Activated naive CD8-positive, alpha-beta T cell (primary cell): Measurements from ENCODE around the gene MLN.

Experiments used
- H3K27ac Mint-ChIP-seq: one replicate; pipeline ENCODE4 v1.8.0; 2021; ENCODE audit warnings: mixed read lengths
- H3K27me3 Mint-ChIP-seq: one replicate; pipeline ENCODE4 v1.8.0; 2021; ENCODE audit warnings: mixed read lengths
- H3K36me3 Mint-ChIP-seq: one replicate; pipeline ENCODE4 v1.8.0; 2021; ENCODE audit warnings: mixed read lengths
- H3K4me1 Mint-ChIP-seq: one replicate; pipeline ENCODE4 v1.8.0; 2021; ENCODE audit warnings: low read depth, mixed read lengths
- H3K4me3 Mint-ChIP-seq: one replicate; pipeline ENCODE4 v1.8.0; 2021; ENCODE audit warnings: mild to moderate bottlenecking, mixed read lengths
- H3K9me3 Mint-ChIP-seq: one replicate; pipeline ENCODE4 v1.8.0; 2021; ENCODE audit warnings: low read depth, mixed read lengths

MLN gene

DNA sequence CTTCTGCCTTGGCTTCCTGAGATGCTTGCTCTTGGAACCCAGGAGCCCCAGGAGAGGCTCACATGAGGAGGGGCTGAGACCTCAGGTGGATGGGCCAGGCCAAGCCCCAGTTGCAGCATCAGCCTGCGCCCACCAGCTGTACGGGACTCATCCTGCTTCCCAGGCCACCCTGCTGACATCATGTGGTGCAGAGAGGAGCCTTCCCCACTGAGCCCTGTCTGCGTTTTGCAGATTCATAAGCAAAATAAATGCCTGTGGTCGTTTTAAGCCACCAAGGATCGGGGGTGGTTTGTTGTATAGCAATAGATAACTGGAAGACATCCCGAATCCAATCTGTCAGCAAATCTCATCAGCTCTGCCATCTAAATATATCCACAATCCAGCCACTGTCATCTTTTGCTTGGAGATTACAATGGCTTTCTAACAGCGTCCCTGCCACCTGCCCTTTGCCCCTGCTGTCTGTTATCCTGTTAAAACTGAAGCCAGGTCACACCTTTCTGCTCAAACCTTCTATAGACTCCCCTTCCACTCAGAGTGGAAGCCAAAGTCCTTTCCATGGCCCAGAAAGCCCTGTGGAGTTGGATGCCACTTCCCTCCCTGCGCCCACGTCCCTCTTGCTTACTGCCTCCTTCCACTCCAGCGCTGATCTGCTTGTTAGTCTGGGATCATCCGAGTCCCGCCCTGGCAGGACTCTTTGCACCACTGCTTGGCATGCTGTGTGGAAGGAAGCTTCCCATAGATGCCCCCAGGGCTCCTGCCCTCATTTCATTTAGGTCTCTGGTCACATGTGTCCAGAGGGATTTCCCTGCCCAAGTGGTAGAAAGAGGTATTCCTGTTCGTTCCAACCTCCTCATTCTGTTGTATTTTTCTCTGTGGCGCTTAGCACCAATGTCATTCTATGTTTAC, 24.0 kb upstream of the MLN start:
- H3K27ac Mint-ChIP-seq = no peak overlapping the region
- H3K36me3 Mint-ChIP-seq = no peaks in the 10 kb centered on the region
- H3K9me3 Mint-ChIP-seq = no peaks in the 10 kb centered on the region
- no peak overlapping the region for H3K4me3 Mint-ChIP-seq
- peaks cover 1% of the 10 kb centered on the region for H3K27me3 Mint-ChIP-seq
- H3K4me1 Mint-ChIP-seq = no peaks in the 10 kb centered on the region

DNA sequence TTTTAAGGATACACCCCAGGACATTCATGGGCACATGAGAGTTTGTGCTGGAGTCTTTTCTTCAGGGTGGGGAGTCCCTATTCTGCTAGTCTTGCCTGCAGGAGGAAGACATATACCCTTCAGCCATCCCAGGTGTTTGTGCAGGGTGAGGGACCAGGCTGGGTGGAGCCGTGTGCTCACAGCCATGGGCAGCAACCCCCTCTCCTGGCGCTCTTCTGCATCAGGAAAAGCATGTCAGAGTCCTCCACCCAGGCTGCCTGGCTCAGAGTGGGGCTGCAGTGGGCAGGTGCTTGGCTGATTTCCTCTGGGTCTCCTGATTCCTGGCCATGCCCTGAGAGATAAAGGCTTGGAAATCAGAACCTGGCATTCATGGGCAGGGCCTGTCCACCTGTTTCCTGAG, 22.7 kb upstream of the MLN start:
- Mint-ChIP-seq H3K36me3 (no peaks in the 10 kb centered on the region), H3K27ac (no peak overlapping the region), H3K4me1 (no peaks in the 10 kb centered on the region), H3K27me3 (peaks cover 1% of the 10 kb centered on the region), H3K9me3 (no peaks in the 10 kb centered on the region), H3K4me3 (no peak overlapping the region)

DNA sequence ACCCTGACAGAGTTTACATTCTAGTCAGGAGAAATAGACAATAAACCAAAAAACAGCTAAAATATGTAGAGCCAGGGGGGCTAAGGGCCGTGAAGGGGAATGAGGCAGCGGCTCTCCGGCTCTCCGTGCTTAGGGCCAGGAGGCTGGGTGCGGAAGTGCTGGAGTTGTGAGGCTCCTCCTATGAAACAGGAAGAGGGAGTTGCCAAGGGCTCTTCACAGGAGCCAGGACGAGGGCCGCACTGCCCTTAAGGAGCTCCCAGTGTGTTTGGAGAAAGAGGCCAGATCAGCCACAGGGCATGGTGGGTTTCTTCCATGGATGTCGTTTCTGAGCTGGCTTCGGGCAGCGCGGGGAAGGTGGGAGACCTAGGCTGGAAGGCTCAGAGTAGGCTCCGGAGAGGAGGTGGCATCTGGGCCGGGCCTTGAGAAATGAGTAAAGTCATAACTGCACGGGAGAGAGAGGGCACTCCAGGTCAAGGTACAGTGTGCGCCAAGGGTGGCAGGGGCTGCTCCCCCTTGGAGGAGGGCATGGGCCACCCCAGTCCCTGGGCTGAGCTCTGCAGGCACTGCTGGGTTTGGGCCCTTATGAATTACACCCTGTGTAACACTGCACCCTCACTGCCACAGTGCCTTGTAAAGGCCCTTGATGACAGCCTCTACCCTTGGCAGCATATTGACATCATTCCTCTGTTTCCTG, 20.8 kb upstream of the MLN start:
- H3K27me3 Mint-ChIP-seq = no peaks in the 10 kb centered on the region
- no peak overlapping the region for H3K4me3 Mint-ChIP-seq
- peaks cover 6% of the 10 kb centered on the region for H3K4me1 Mint-ChIP-seq
- H3K9me3 Mint-ChIP-seq = no peaks in the 10 kb centered on the region
- no peak overlapping the region for H3K27ac Mint-ChIP-seq
- no peaks in the 10 kb centered on the region for H3K36me3 Mint-ChIP-seq

DNA sequence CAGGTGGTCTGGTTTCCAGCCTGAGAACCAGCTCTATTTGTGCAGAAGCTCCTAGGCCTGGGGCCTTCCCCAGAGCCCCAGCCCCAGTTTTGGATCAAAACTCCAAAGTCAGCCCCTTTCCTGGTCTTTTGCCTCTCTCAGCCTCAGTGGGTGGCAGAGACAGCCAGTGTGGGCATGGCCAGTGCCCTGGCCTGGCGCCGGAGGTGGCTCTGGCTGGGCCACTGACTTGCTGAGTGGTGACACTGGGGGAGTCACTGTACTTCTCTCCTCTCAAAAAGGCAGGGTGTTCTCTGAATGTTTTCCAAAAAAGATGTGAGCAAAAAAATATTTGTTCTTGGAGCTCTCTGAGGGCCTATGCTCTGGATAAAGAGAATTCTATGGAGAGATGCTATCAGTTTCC, 20.0 kb upstream of the MLN start:
- H3K4me1 Mint-ChIP-seq = peaks cover 7% of the 10 kb centered on the region
- no peak overlapping the region for H3K27ac Mint-ChIP-seq
- H3K4me3 Mint-ChIP-seq = no peak overlapping the region
- H3K9me3 Mint-ChIP-seq = no peaks in the 10 kb centered on the region
- H3K36me3 Mint-ChIP-seq = no peaks in the 10 kb centered on the region
- H3K27me3 Mint-ChIP-seq = no peaks in the 10 kb centered on the region

DNA sequence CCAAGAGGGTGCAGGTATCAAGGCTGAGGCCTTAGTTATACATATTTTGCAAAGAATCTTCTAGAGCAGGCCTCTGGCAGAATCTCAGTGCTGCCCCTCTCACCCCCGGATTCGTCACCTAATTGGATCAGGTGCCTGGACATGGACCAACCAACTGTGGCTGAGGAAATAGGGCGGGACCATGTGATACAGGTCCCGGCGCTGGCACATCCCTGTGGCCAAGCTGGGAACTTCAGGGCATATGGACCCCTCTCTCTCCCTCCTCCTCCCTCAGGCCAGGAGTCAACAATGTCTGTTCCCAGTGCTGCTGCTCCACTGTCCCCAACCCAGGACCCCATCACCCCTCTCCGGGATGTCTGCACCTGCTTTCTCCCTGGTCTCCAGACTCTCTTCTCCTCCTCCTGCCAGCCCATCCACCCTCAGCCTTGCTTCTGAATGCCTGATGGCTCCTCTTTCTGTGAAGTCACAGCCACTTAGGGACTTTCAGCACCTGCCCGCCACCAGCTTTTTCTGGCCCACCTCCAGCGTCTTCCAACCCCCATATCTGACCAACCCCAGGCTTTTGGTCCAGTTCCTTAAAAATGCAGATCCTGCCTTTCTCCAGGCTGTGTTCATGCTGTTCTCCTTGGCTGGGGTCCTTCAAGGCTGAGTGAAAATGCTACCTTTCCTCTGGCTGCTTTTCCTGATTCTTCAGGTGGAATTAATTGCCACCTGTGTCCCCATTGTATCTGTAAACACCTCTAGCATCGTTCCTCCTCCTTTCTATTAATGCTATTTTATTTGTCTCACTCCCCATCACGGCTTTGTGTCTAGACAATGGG, 19.0 kb upstream of the MLN start:
- no peak overlapping the region for H3K27ac Mint-ChIP-seq
- no peaks in the 10 kb centered on the region for H3K27me3 Mint-ChIP-seq
- H3K9me3 Mint-ChIP-seq = no peaks in the 10 kb centered on the region
- no peaks in the 10 kb centered on the region for H3K36me3 Mint-ChIP-seq
- H3K4me1 Mint-ChIP-seq = peaks cover 7% of the 10 kb centered on the region
- no peak overlapping the region for H3K4me3 Mint-ChIP-seq

DNA sequence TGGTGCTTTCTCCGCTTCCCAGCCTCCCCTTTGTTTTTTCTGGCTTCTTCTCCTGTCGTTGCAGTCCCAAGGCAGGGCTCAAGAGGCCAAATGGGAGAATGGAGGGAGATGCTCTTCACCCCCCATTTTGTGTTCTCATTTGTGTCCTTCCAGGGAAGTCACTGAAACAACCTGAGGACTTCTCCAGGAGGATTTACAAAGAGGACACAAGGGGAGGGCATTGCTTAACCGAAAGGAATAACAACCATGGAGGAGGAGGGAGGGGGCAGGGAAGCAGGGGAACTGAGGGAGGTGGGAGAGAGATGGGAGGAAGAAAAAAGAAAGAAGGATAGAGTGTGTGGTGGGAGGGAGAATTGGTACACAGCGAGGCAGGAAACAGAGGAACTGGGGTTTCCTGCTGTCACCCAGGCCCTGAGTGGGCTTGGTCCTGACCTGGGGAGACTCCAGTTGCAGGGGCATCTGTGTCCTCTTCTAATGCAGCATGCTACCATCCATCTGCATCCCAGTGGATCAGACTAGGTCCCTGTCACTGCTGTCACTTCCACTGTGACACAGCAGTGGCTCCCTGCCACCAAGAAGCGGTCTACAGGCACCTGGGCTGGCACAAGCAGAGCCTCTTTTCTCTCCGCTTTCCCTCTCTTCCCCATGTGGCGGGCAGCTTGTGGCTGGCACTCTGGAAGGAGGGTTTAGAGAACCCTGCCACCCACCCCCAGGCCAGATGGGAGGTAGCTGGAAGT, 17.1 kb upstream of the MLN start:
- H3K27me3 Mint-ChIP-seq = no peaks in the 10 kb centered on the region
- no peak overlapping the region for H3K27ac Mint-ChIP-seq
- no peaks in the 10 kb centered on the region for H3K9me3 Mint-ChIP-seq
- H3K4me1 Mint-ChIP-seq = peaks cover 7% of the 10 kb centered on the region
- no peaks in the 10 kb centered on the region for H3K36me3 Mint-ChIP-seq
- H3K4me3 Mint-ChIP-seq = no peak overlapping the region

DNA sequence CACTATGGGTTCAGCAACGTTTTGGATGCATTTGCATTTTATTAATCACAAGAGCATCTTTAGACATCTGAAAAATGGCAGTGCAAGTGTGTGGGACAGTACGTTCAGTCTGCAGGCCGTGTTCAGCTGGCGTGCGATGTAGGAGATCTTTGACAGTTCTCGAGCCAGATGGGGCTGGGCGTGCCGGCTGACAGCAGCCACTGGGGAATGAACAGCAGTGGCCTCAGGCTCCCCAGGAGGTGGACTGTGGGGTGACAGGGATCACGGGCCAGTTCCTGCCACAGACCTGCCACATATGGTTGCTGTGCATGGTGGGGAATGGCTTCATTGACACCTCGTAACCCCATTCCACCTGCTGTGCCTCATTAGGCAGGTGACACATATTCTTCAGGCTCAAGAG, 16.4 kb upstream of the MLN start:
- Mint-ChIP-seq H3K27me3 (peaks cover 4% of the 10 kb centered on the region), H3K4me1 (peaks cover 7% of the 10 kb centered on the region), H3K9me3 (no peaks in the 10 kb centered on the region), H3K36me3 (no peaks in the 10 kb centered on the region), H3K4me3 (no peak overlapping the region), H3K27ac (no peak overlapping the region)

DNA sequence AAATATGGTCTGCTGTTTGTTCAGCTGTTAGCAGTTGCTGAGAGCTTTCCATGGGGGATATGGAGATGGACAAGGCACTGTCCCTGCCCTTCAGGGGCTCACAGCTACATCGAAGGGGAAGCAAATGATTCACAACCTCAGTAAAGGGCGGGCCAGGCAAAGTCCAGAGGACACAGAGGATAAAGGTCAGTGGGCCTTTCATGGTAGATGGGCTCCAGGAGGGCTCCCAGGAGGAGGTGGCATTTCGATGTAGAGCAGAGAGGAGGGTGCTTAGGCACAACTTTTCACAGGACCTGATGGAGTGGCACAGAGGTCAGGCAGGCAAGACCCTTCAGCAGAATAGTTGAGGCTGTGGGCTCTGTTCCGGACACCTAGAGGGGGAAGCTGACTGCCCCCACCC, 15.2 kb upstream of the MLN start:
- Mint-ChIP-seq H3K36me3 (no peaks in the 10 kb centered on the region), H3K4me3 (no peak overlapping the region), H3K4me1 (peaks cover 7% of the 10 kb centered on the region), H3K9me3 (no peaks in the 10 kb centered on the region), H3K27me3 (peaks cover 5% of the 10 kb centered on the region), H3K27ac (no peak overlapping the region)

DNA sequence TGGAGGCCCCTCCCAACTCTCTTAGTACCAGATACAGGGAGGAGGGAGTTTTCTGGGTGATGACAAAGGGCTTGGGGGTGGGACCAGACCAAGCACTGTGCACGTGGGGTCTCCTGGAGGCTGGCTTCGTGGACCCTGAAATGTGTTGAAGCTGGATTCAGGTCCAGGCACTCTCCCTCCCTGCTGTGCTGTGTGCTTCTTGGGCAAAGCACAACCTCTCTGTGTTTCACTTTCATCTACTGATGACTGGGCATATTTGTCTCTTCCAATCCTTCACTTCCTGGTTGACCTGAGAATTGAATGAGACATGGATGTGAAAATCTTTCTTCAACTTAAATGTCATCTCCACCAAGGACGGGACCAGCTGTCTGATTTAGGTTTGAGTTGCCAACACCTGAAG, 14.5 kb upstream of the MLN start:
- Mint-ChIP-seq H3K4me1 (peaks cover 7% of the 10 kb centered on the region), H3K4me3 (no peak overlapping the region), H3K27ac (no peak overlapping the region), H3K9me3 (no peaks in the 10 kb centered on the region), H3K36me3 (no peaks in the 10 kb centered on the region), H3K27me3 (peaks cover 8% of the 10 kb centered on the region)

DNA sequence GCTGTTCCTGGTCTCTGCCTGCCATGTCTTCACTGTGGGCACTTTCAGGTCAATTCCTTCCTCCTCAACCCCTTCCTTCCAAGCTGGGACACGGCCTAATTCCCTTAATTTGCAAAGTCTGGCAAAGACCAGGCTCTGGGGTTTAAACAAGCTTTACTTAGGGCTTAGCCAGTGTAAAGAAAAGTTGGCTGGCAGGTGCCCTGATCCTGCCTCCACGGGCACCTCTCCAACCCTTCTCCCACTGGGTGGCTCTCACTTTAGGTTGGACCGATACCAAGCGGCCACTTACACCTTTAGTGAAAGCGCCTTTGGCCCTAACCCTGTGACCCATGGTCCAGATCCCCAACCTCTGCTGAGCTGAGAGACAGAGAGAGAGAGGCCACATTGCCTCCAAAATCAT, 13.7 kb upstream of the MLN start:
- no peak overlapping the region for H3K4me3 Mint-ChIP-seq
- H3K9me3 Mint-ChIP-seq = no peaks in the 10 kb centered on the region
- H3K36me3 Mint-ChIP-seq = no peaks in the 10 kb centered on the region
- peaks cover 8% of the 10 kb centered on the region for H3K4me1 Mint-ChIP-seq
- no peak overlapping the region for H3K27ac Mint-ChIP-seq
- peaks cover 11% of the 10 kb centered on the region for H3K27me3 Mint-ChIP-seq

DNA sequence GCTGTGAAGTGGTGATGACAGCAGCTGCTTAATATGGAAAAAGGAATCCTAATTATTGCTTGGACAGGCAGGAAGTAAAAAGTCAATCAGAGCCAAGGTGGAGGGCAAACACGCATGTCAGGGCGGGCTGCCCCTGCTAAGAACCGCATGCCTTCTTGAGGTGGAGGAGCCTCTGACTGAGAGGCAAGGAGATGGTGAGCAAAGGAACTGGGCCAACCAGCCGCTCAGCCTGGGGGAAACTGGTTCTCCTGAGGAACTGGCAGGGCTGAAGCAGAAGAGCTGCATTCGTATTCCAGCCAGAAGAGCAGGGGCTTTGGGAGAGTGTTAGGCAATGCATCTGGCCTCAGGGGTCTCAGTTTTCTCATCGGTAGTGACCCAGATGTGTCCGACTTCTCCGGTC, 13.1 kb upstream of the MLN start:
- Mint-ChIP-seq H3K36me3 (no peaks in the 10 kb centered on the region), H3K4me3 (no peak overlapping the region), H3K4me1 (peaks cover 8% of the 10 kb centered on the region), H3K27ac (no peak overlapping the region), H3K27me3 (peaks cover 15% of the 10 kb centered on the region), H3K9me3 (no peaks in the 10 kb centered on the region)

DNA sequence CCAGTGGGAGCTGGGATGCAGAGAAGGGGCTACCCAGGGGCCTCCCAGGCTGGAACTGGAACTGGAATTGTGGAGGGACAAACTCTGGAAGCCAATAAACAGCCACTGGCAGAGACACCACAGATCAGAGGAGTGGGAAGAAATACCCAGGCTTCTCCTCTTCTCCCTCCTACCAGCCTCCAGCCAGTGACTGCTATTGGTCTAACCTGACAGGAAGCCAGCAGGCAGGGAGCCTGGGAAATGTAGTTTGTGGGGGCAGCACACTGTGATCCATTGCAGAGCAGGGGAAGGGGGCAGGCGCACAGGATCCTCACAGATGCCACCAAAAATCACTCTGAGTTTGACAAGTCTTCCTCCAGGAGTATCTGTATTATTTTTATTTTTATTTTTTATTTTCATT, 12.1 kb upstream of the MLN start:
- H3K27ac Mint-ChIP-seq = no peak overlapping the region
- peaks cover 22% of the 10 kb centered on the region for H3K27me3 Mint-ChIP-seq
- no peaks in the 10 kb centered on the region for H3K9me3 Mint-ChIP-seq
- H3K4me1 Mint-ChIP-seq = peaks cover 7% of the 10 kb centered on the region
- no peaks in the 10 kb centered on the region for H3K36me3 Mint-ChIP-seq
- H3K4me3 Mint-ChIP-seq = no peak overlapping the region

DNA sequence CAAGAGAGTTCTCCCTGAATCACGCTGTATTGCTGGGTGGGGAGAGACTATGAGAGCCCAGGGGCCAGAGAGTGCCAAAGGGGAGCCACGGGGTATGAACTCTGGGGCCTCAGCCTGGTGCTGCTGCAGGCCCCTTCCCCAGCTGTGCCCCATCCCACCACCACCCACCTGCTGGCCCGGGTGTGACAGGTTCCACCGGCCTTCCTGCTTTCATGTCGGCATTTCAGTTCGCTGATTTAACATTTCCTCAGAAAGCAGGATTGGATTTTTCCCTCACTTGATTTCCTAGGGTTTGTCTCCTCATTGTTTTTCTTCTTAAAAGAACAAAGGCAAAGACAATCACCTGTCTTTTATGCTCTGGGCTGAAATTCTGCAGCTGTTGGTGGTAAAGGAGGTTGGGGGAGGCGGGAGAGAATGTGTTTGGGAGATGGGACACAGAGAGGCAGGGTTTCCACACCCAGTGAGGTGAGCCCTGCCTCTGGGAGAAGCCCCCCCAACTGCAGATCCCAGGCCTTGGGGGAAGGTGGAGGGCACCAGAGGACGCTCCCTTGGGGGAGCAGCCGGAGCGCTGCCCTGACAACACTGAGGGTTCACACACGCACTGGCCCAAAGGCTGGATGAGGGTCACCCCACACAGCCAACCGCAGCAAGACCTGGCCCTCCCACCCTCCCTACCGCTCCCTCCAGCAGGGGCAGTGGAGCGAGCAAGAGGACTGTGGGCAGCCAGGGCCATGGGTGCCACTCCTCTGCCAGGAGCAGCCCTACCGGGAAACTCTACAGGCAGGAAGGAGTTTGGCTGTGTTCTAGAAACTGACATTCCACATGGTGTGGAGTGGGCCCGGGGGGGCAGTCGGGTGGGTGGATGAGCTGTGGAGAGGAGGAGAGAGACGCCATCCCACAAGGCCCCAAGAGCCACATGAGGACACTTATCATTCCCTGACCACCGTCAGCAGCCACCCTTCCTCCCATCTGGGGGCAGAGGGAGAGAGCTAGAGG, 10.5 kb upstream of the MLN start:
- H3K36me3 Mint-ChIP-seq = no peaks in the 10 kb centered on the region
- H3K4me1 Mint-ChIP-seq = peaks cover 3% of the 10 kb centered on the region
- peaks cover 26% of the 10 kb centered on the region for H3K27me3 Mint-ChIP-seq
- H3K4me3 Mint-ChIP-seq = no peak overlapping the region
- H3K27ac Mint-ChIP-seq = no peak overlapping the region
- no peaks in the 10 kb centered on the region for H3K9me3 Mint-ChIP-seq
